Liver (tissue), 3 donors: Measurements from ENCODE around the gene APOD.

ENCODE experiments used
- CTCF ChIP-seq: fragments of 150-350 bp; IDR thresholded peaks from 2 replicates; pipeline ENCODE4 v1.5.1; 2017; ENCODE audit warnings: improper control_type of control experiment, low read depth, low read length; ENCODE audit not compliant: missing input control
- EGR1 ChIP-seq, 2 donors: IDR thresholded peaks; 2 replicates each; pipeline ENCODE4 v1.6.1; 2016 to 2018; ENCODE audit warnings: antibody characterized with exemption in 2 of 2, low read depth in 2 of 2
- FOXA1 ChIP-seq: IDR thresholded peaks from 2 replicates; pipeline ENCODE4 v1.6.1; 2016; ENCODE audit warnings: antibody characterized with exemption
- GABPA ChIP-seq, 2 donors: IDR thresholded peaks in 1 of 2; conservative IDR thresholded peaks in 1 of 2; 2 replicates each; pipeline ENCODE4 v1.6.1; 2016; ENCODE audit warnings: antibody characterized with exemption in 2 of 2, mild to moderate bottlenecking in 1 of 2, moderate library complexity in 1 of 2
- HNF4G ChIP-seq: IDR thresholded peaks from 2 replicates; pipeline ENCODE4 v1.6.1; 2016; ENCODE audit warnings: antibody characterized with exemption
- JUND ChIP-seq, 2 donors: IDR thresholded peaks; 2 replicates each; pipeline ENCODE4 v1.6.1; 2016; ENCODE audit warnings: antibody characterized with exemption in 2 of 2
- NR2F2 ChIP-seq: IDR thresholded peaks from 2 replicates; pipeline ENCODE4 v1.6.1; 2016; ENCODE audit warnings: antibody characterized with exemption
- RXRA ChIP-seq, 2 donors: IDR thresholded peaks; 2 replicates each; pipeline ENCODE4 v1.6.1; 2017 to 2018; ENCODE audit warnings: antibody characterized with exemption in 2 of 2, mild to moderate bottlenecking in 1 of 2
- TAF1 ChIP-seq: conservative IDR thresholded peaks from 2 replicates; pipeline ENCODE4 v1.6.1; 2016; ENCODE audit warnings: antibody characterized with exemption, mild to moderate bottlenecking
- YY1 ChIP-seq: IDR thresholded peaks from 2 replicates; pipeline ENCODE4 v1.6.1; 2016; ENCODE audit warnings: antibody characterized with exemption, mild to moderate bottlenecking
- donor health status: healthy.
- donor health status: healthy.

- TF ChIP-seq CTCF (no peak), RXRA (IDR thresholded peaks at IDR 0.05) (no peak), FOXA1 (no peak), TAF1 (no peak), YY1 (no peak), JUND (IDR thresholded peaks at IDR 0.05) (no peak), HNF4G (no peak), NR2F2 (no peak), GABPA (IDR thresholded peaks at IDR 0.05 in 1 of 2, conservative IDR thresholded peaks at IDR 0.05 in 1 of 2) (no peak), EGR1 (IDR thresholded peaks at IDR 0.05; ENCODE audit: low read depth in 2 of 2) (no peak)
These were observed 767 bp upstream of the APOD start for GRCh38 chr3:195584543-195584870.
